Measurements from ENCODE around the gene SLC7A9. TPM values are rescaled to one million over a fixed set of nuclear protein-coding genes. Genes with fewer than 3 reads are reported as not detected.

SLC7A9 gene
- total RNA-seq, 2 experiments from 2014 or later: not detected

DNA sequence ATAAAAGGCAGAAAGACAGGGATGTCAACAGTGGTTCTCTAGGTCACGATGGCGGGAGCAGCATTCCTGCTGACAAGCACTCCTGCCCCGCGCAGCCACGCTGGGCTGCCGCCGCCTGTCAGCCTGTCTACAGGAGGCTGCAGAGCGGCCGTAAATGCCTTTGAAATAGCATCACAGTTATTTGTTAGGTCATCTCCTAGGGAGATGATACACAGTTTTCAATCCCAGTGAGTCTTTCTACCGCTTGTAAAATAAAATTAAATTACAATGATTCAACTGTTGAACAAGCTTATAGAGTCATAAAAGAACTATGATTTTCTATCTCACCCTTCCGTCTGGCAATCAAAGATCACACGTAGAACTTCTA, 7.3 kb upstream of the SLC7A9 start:
- POLR2A ChIA-PET: no interaction called here
- H3K36me3 ChIP-seq (ENCODE audit: insufficient read depth, low read length): no peaks in the 10 kb centered on the region

DNA sequence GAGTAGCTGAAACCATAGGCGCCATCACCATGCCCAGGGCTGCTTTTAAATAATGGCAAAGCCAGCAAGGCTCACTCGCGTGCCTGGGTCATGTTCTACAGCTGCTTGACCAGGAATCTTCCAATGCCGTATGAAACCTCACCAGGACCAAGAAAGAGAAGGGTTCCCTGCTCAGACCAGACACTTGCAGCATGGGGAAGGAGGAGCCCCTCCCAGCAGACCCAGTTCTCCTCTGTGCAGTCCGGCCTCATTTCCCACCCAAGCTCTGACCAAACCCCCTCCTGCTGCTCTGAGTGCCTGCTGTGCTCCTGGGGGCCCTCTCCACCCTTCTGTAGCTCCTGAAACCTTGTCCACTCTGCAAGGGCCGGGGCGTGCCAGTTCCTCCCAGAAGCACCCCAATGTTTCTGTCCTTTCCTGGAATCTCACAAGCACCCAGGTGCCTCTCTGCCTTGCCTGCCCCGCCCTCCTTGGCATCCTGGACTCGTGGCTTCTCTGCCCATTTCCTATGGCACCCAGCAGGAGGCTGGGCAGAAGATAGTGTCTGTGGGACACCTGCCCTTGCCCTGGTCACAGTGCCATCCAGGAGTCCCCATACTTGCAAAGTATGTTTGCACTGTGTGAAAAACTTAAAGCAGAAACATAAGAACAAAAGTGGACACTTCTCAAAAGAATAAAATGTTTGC, 6.8 kb upstream of the SLC7A9 start:
- H3K9me3 ChIP-seq (ENCODE audit: low read length): no peaks in the 10 kb centered on the region
- H2AFZ ChIP-seq (ENCODE audit: low read length): no peak overlapping the region
- no peak overlapping the region for H3K4me3 ChIP-seq (ENCODE audit: low read depth, low read length, poor library complexity, severe bottlenecking)
- no peak for DNase-seq (ENCODE audit: low spot score)
- H3K9me2 ChIP-seq (ENCODE audit: insufficient read depth, low read length): no peaks in the 10 kb centered on the region
- intact Hi-C loops (cut with micrococcal nuclease; ENCODE audit: unreplicated experiment): no loop called here
- no peak overlapping the region for H3K4me2 ChIP-seq (ENCODE audit: low read length)
- no peak for TF ChIP-seq EZH2phosphoT487 (IDR thresholded peaks at IDR 0.05; ENCODE audit: borderline replicate concordance, low read depth, low read length)
- TF ChIP-seq, protein P1, sequence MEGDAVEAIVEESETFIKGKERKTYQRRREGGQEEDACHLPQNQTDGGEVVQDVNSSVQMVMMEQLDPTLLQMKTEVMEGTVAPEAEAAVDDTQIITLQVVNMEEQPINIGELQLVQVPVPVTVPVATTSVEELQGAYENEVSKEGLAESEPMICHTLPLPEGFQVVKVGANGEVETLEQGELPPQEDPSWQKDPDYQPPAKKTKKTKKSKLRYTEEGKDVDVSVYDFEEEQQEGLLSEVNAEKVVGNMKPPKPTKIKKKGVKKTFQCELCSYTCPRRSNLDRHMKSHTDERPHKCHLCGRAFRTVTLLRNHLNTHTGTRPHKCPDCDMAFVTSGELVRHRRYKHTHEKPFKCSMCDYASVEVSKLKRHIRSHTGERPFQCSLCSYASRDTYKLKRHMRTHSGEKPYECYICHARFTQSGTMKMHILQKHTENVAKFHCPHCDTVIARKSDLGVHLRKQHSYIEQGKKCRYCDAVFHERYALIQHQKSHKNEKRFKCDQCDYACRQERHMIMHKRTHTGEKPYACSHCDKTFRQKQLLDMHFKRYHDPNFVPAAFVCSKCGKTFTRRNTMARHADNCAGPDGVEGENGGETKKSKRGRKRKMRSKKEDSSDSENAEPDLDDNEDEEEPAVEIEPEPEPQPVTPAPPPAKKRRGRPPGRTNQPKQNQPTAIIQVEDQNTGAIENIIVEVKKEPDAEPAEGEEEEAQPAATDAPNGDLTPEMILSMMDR (conservative IDR thresholded peaks at IDR 0.05; ENCODE audit: low read length): no peak
- H3K27ac ChIP-seq (ENCODE audit: low read depth, low read length, poor library complexity, severe bottlenecking): no peak overlapping the region
- no peaks in the 10 kb centered on the region for H3K4me1 ChIP-seq (ENCODE audit: insufficient read depth, low read length, poor library complexity, severe bottlenecking)
- no peaks in the 10 kb centered on the region for H3K36me3 ChIP-seq (ENCODE audit: insufficient read depth, low read length)
- no peaks in the 10 kb centered on the region for H4K20me1 ChIP-seq (ENCODE audit: insufficient read depth, low read length)
- ChIA-PET CTCF (ENCODE audit: unreplicated experiment) (no interaction called here), POLR2A (no interaction called here)
- BruUV-seq (replicated peaks): no TSS peak
- H3K79me2 ChIP-seq (ENCODE audit: insufficient read depth, low read depth, low read length): no peaks in the 10 kb centered on the region

More for the DNA sequence above, 7.3 kb upstream of the SLC7A9 start:
- Histone ChIP-seq H3K79me2 (ENCODE audit: insufficient read depth, low read depth, low read length) (no peaks in the 10 kb centered on the region), H4K20me1 (ENCODE audit: insufficient read depth, low read length) (no peaks in the 10 kb centered on the region), H3K4me1 (ENCODE audit: insufficient read depth, low read length, poor library complexity, severe bottlenecking) (no peaks in the 10 kb centered on the region), H3K9me3 (ENCODE audit: low read length) (no peaks in the 10 kb centered on the region), H3K27ac (ENCODE audit: low read depth, low read length, poor library complexity, severe bottlenecking) (no peak overlapping the region), H3K4me3 (ENCODE audit: low read depth, low read length, poor library complexity, severe bottlenecking) (no peak overlapping the region), H3K4me2 (ENCODE audit: low read length) (no peak overlapping the region), H3K9me2 (ENCODE audit: insufficient read depth, low read length) (no peaks in the 10 kb centered on the region), H2AFZ (ENCODE audit: low read length) (no peak overlapping the region)
- TF ChIP-seq, protein P1 (conservative IDR thresholded peaks at IDR 0.05; ENCODE audit: low read length): no peak
- no peak for TF ChIP-seq EZH2phosphoT487 (IDR thresholded peaks at IDR 0.05; ENCODE audit: borderline replicate concordance, low read depth, low read length)
- no peak for DNase-seq (ENCODE audit: low spot score)
- CTCF ChIA-PET (ENCODE audit: unreplicated experiment): no interaction called here
- intact Hi-C loops (cut with micrococcal nuclease; ENCODE audit: unreplicated experiment): no loop called here
- BruUV-seq (replicated peaks): no TSS peak

DNA sequence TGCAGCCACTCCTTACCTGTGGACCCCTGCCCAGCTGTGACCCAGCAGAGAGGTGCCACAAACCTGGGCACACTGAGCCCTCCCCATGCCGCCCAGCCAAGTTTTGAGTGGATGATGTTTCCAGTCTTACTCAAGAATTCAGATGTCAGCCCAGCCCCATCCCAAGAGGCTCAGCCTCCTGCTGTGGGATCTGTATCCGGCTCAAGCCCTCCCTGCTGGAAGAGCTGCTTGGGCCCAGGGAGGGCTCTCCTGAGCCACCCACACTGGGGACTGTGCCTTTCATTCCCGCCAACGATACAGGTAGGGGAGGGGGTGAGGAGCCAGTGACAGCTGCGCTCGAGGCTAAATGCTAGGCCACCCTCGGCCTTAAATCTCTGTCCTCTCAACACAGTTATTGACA, 5.9 kb upstream of the SLC7A9 start:
- no peak overlapping the region for H3K4me3 ChIP-seq (ENCODE audit: low read depth, low read length, poor library complexity, severe bottlenecking)
- H3K4me1 ChIP-seq (ENCODE audit: insufficient read depth, low read length, poor library complexity, severe bottlenecking): no peaks in the 10 kb centered on the region
- no peaks in the 10 kb centered on the region for H3K9me2 ChIP-seq (ENCODE audit: insufficient read depth, low read length)
- BruUV-seq (replicated peaks): no TSS peak
- ChIA-PET POLR2A (no interaction called here), CTCF (ENCODE audit: unreplicated experiment) (no interaction called here)
- H3K79me2 ChIP-seq (ENCODE audit: insufficient read depth, low read depth, low read length): no peaks in the 10 kb centered on the region
- intact Hi-C loops (cut with micrococcal nuclease; ENCODE audit: unreplicated experiment): no loop called here
- no peaks in the 10 kb centered on the region for H4K20me1 ChIP-seq (ENCODE audit: insufficient read depth, low read length)
- no peak for TF ChIP-seq EZH2phosphoT487 (IDR thresholded peaks at IDR 0.05; ENCODE audit: borderline replicate concordance, low read depth, low read length)
- TF ChIP-seq, protein P1 (conservative IDR thresholded peaks at IDR 0.05; ENCODE audit: low read length): no peak
- H2AFZ ChIP-seq (ENCODE audit: low read length): no peak overlapping the region
- DNase-seq (ENCODE audit: low spot score): no peak
- H3K27ac ChIP-seq (ENCODE audit: low read depth, low read length, poor library complexity, severe bottlenecking): no peak overlapping the region
- H3K36me3 ChIP-seq (ENCODE audit: insufficient read depth, low read length): no peaks in the 10 kb centered on the region
- H3K4me2 ChIP-seq (ENCODE audit: low read length): no peak overlapping the region
- no peaks in the 10 kb centered on the region for H3K9me3 ChIP-seq (ENCODE audit: low read length)
